Stomach (tissue), 19 donors: ENCODE measurements around the gene WDR89. TPM values are rescaled to one million over a fixed set of nuclear protein-coding genes. Genes with fewer than 3 reads are reported as not detected.

Experiments
- DNase-seq, 2 donors: peaks; one replicate each; pipeline versions ENCODE4 v3.0.0 to v3.0.0-alpha.2; 2013 to 2019
- H3K27ac ChIP-seq, 5 donors: fragments of 200-600 bp in 4 of 5; sonication (generic) in 4 of 5; one replicate each; pipeline ENCODE4 v1.5.1; 2013 to 2019; ENCODE audit warnings: mild to moderate bottlenecking in 1 of 5, moderate library complexity in 1 of 5
- H3K27me3 ChIP-seq, 3 donors: fragments of 200-600 bp; sonication (generic); one replicate each; pipeline ENCODE4 v1.5.1; 2017 to 2019; ENCODE audit warnings: mixed run types in 1 of 3
- H3K36me3 ChIP-seq, 4 donors: fragments of 200-600 bp; sonication (generic); 1 replicate in 3 of 4; 2 replicates in 1 of 4; pipeline ENCODE4 v1.5.1; 2016 to 2019
- H3K4me1 ChIP-seq, 4 donors: fragments of 200-600 bp; sonication (generic); one replicate each; pipeline ENCODE4 v1.5.1; 2016 to 2019
- H3K4me3 ChIP-seq, 4 donors: fragments of 200-600 bp; sonication (generic) in 3 of 4; one replicate each; pipeline ENCODE4 v1.5.1; 2016 to 2019; ENCODE audit warnings: mild to moderate bottlenecking in 1 of 4
- H3K9me3 ChIP-seq, 4 donors: fragments of 200-600 bp; sonication (generic); one replicate each; pipeline ENCODE4 v1.5.1; 2016 to 2019
- EP300 ChIP-seq: sonication (generic); formaldehyde crosslinking; IDR thresholded peaks from one replicate; pipeline ENCODE4 v1.6.1; 2017; ENCODE audit warnings: antibody characterized with exemption
- POLR2A ChIP-seq, 4 donors: fragments of 450-650 bp; IDR thresholded peaks; one replicate each; pipeline ENCODE4 v1.6.1; 2016; ENCODE audit warnings: antibody characterized with exemption in 4 of 4, control low read depth in 2 of 4, mild to moderate bottlenecking in 1 of 4, moderate library complexity in 1 of 4
- POLR2AphosphoS5 ChIP-seq, 3 donors: sonication (generic); formaldehyde crosslinking; IDR thresholded peaks; one replicate each; pipeline ENCODE4 v1.6.1; 2016; ENCODE audit warnings: antibody characterized with exemption in 3 of 3
- WGBS, 5 donors: extraction: QIAGEN DNeasy Blood & Tissue Kit in 3 of 5; methylation state at CpG; one replicate each; pipeline versions ENCODE4 v1.1.5 to v1.1.7; 2013 to 2018; 5-methylcytosine and 5-hydroxymethylcytosine counted together
- intact Hi-C: fragments of 100-400 bp; cut with DNase I; formaldehyde crosslinking; loops from one replicate; pipeline ENCODE4 v1.15.1; 2023; ENCODE audit warnings: low total_unique reads
- long read RNA-seq, 10 donors: transcript quantifications; one replicate each; lab custom pipeline, GENCODE V29; 2026
- polyA plus RNA-seq, 3 donors: library from polyadenylated mRNA; stranded (reverse); fragments of 200-250 nt; gene quantifications; one replicate each; pipeline ENCODE4 v1.2.3, GENCODE V29; 2013
- total RNA-seq, 5 donors: library from RNA; depleted of rRNA; stranded (reverse); fragments of >200 nt; gene quantifications; one replicate each; pipeline versions ENCODE4 v1.1.0 to v1.2.3, GENCODE V29; 2014 to 2016
- TF ChIP-seq, protein P1 (sequence below), 7 experiments: fragments of 450-650 bp in 4 of 7; fragments of 200-600 bp in 3 of 7; sonication (generic) in 3 of 7; IDR thresholded peaks; one replicate each; pipeline ENCODE4 v1.5.1; 2016 to 2019; ENCODE audit warnings: antibody characterized with exemption in 7 of 7, control low read depth in 2 of 7, mild to moderate bottlenecking in 1 of 7
- donor health status: healthy with polysubstance abuse.
- donor health status: Bipolar disorder and iron deficiency.
- donor health status: healthy.

WDR89 gene
- total RNA-seq = 10 to 100 TPM in 1 of 5 donors, 1 to 10 TPM in 2, under 1 TPM in 2; 0.29 to 15.4 (median 2.3) TPM
- polyA plus RNA-seq = 1 to 10 TPM; 4.1 to 5.5 (median 4.2) TPM
- long read RNA-seq, donor 1, transcript WDR89-204 (1 exons, 2,935 nt) = major isoform, 5 of 5 reads
- long read RNA-seq, donor 1, partial matches to known transcripts = 0 of 5 reads
- long read RNA-seq, donor 1, other reads (novel, unspliced or antisense) = 0 of 5 reads
- long read RNA-seq, donor 2, transcript WDR89-204 (1 exons, 2,935 nt) = major isoform, 5 of 12 reads
- long read RNA-seq, donor 2, partial matches to known transcripts = 0 of 12 reads
- long read RNA-seq, donor 2, other reads (novel, unspliced or antisense) = 5 of 12 reads
- long read RNA-seq, donor 3, transcript WDR89-204 (1 exons, 2,935 nt) = major isoform, 6 of 7 reads
- long read RNA-seq, donor 3, partial matches to known transcripts = 0 of 7 reads
- long read RNA-seq, donor 3, other reads (novel, unspliced or antisense) = 0 of 7 reads
- long read RNA-seq, donor 4 = 0 reads
- long read RNA-seq, donor 5, partial matches to known transcripts = 0 of 5 reads
- long read RNA-seq, donor 5, other reads (novel, unspliced or antisense) = 0 of 5 reads
- long read RNA-seq, donor 6, transcript WDR89-204 (1 exons, 2,935 nt) = major isoform, 10 of 21 reads
- long read RNA-seq, donor 6, partial matches to known transcripts = 10 of 21 reads
- long read RNA-seq, donor 6, other reads (novel, unspliced or antisense) = 0 of 21 reads
- long read RNA-seq, donor 7, partial matches to known transcripts = 0 of 6 reads
- long read RNA-seq, donor 7, other reads (novel, unspliced or antisense) = 0 of 6 reads
- long read RNA-seq, donor 8, transcript WDR89-204 (1 exons, 2,935 nt) = major isoform, 5 of 6 reads
- long read RNA-seq, donor 8, partial matches to known transcripts = 0 of 6 reads
- long read RNA-seq, donor 8, other reads (novel, unspliced or antisense) = 0 of 6 reads
- long read RNA-seq, donor 9, transcript WDR89-204 (1 exons, 2,935 nt) = major isoform, 8 of 8 reads
- long read RNA-seq, donor 9, partial matches to known transcripts = 0 of 8 reads
- long read RNA-seq, donor 9, other reads (novel, unspliced or antisense) = 0 of 8 reads
- long read RNA-seq, donor 10, partial matches to known transcripts = 0 of 4 reads
- long read RNA-seq, donor 10, other reads (novel, unspliced or antisense) = 0 of 4 reads

- peak within 1 kb of the TSS; percentile 60 to 68 (median 64) for H3K4me3 ChIP-seq
- DNase-seq = peak; percentile 97 to 100
- 0% methylated on average over 35 to 60 of the region's 60 CpGs for WGBS, 5 donors
Measured at GRCh38 chr14:63641473-63642228, at the start of gene WDR89. TSS of gene WDR89 (minus strand) at chr14:63641871. CDS start at chr14:63599942, 41,929 bp downstream.

GRCh38 chr14:63689132-63689531 lies 47.5 kb upstream of the WDR89 start:
- 89 to 96% (median 92%) methylated on average over 3 of the region's 3 CpGs for WGBS, 5 donors
- H3K9me3 ChIP-seq = no peaks in the 10 kb centered on the region
- DNase-seq = no peak
- peaks cover 0 to 17% (median 13%) of the 10 kb centered on the region in 4 donors for H3K36me3 ChIP-seq
- no peak overlapping the region for H3K4me3 ChIP-seq
- no peak overlapping the region for H3K27ac ChIP-seq
- TF ChIP-seq, protein P1, sequence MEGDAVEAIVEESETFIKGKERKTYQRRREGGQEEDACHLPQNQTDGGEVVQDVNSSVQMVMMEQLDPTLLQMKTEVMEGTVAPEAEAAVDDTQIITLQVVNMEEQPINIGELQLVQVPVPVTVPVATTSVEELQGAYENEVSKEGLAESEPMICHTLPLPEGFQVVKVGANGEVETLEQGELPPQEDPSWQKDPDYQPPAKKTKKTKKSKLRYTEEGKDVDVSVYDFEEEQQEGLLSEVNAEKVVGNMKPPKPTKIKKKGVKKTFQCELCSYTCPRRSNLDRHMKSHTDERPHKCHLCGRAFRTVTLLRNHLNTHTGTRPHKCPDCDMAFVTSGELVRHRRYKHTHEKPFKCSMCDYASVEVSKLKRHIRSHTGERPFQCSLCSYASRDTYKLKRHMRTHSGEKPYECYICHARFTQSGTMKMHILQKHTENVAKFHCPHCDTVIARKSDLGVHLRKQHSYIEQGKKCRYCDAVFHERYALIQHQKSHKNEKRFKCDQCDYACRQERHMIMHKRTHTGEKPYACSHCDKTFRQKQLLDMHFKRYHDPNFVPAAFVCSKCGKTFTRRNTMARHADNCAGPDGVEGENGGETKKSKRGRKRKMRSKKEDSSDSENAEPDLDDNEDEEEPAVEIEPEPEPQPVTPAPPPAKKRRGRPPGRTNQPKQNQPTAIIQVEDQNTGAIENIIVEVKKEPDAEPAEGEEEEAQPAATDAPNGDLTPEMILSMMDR (IDR thresholded peaks at IDR 0.05) = no peak
- TF ChIP-seq POLR2AphosphoS5 (IDR thresholded peaks at IDR 0.05) (no peak), POLR2A (IDR thresholded peaks at IDR 0.05) (no peak), EP300 (no peak)
- no peaks in the 10 kb centered on the region for H3K4me1 ChIP-seq
- no peaks in the 10 kb centered on the region for H3K27me3 ChIP-seq
- intact Hi-C loops = no loop called here

More at GRCh38 chr14:63641473-63642228, at the start of gene WDR89:
- Histone ChIP-seq H3K27me3 (no peaks in the 10 kb centered on the region), H3K4me1 (peaks cover 6 to 32% (median 18%) of the 10 kb centered on the region in 4 donors), H3K9me3 (no peaks in the 10 kb centered on the region), H3K27ac (peak within 1 kb of the TSS; percentile 93 to 97 (median 96)), H3K36me3 (peaks cover 0 to 4% (median 2%) of the 10 kb centered on the region in 4 donors)
- intact Hi-C loops = no loop called here
- TF ChIP-seq POLR2AphosphoS5 (IDR thresholded peaks at IDR 0.05) (peak in 2 of 3 donors; percentile 8 to 57), POLR2A (IDR thresholded peaks at IDR 0.05) (peak in 1 of 4 donors; percentile 58), EP300 (no peak)
- TF ChIP-seq, protein P1 (IDR thresholded peaks at IDR 0.05) = peak in 6 of 7 experiments; percentile 80 to 93 (median 88)

GRCh38 chr14:63686926-63687325 lies 45.3 kb upstream of the WDR89 start:
- no peaks in the 10 kb centered on the region for H3K4me1 ChIP-seq
- H3K9me3 ChIP-seq = no peaks in the 10 kb centered on the region
- H3K4me3 ChIP-seq = no peak overlapping the region
- H3K36me3 ChIP-seq = peaks cover 0 to 12% (median 9%) of the 10 kb centered on the region in 4 donors
- no peak for TF ChIP-seq EP300
- TF ChIP-seq POLR2AphosphoS5 (IDR thresholded peaks at IDR 0.05) = no peak
- no peak for TF ChIP-seq POLR2A (IDR thresholded peaks at IDR 0.05)
- no peak for DNase-seq
- H3K27ac ChIP-seq = no peak overlapping the region
- intact Hi-C loops = no loop called here
- H3K27me3 ChIP-seq = no peaks in the 10 kb centered on the region

- Histone ChIP-seq H3K4me3 (no peak overlapping the region), H3K27me3 (no peaks in the 10 kb centered on the region), H3K9me3 (no peaks in the 10 kb centered on the region), H3K36me3 (peaks cover 0 to 12% (median 9%) of the 10 kb centered on the region in 4 donors), H3K27ac (no peak overlapping the region), H3K4me1 (no peaks in the 10 kb centered on the region)
- TF ChIP-seq POLR2AphosphoS5 (IDR thresholded peaks at IDR 0.05) (no peak), EP300 (no peak), POLR2A (IDR thresholded peaks at IDR 0.05) (no peak)
- TF ChIP-seq, protein P1 (IDR thresholded peaks at IDR 0.05) = no peak
- intact Hi-C loops = no loop called here
- DNase-seq = no peak
- WGBS, 5 donors = 95 to 100% (median 97%) methylated on average over 1 of the region's 1 CpG
Measured at GRCh38 chr14:63685401-63685800, 43.7 kb upstream of the WDR89 start.
